Body of pancreas (tissue), 4 donors: Measurements from ENCODE around the gene LTBR.
A peak's percentile ranks its signal among the peaks of the same experiment; 100 is the strongest.

ENCODE experiments used
- POLR2A ChIP-seq, 3 donors: fragments of 450-650 bp; IDR thresholded peaks; one replicate each; pipeline ENCODE4 v1.6.1; 2016; ENCODE audit warnings: antibody characterized with exemption in 3 of 3, mild to moderate bottlenecking in 2 of 3
- TF ChIP-seq, protein P1 (sequence below), 7 experiments: fragments of 450-650 bp in 4 of 7; fragments of 200-600 bp in 3 of 7; sonication (generic) in 3 of 7; IDR thresholded peaks; one replicate each; pipeline ENCODE4 v1.5.1; 2016 to 2019; ENCODE audit warnings: antibody characterized with exemption in 7 of 7

DNA sequence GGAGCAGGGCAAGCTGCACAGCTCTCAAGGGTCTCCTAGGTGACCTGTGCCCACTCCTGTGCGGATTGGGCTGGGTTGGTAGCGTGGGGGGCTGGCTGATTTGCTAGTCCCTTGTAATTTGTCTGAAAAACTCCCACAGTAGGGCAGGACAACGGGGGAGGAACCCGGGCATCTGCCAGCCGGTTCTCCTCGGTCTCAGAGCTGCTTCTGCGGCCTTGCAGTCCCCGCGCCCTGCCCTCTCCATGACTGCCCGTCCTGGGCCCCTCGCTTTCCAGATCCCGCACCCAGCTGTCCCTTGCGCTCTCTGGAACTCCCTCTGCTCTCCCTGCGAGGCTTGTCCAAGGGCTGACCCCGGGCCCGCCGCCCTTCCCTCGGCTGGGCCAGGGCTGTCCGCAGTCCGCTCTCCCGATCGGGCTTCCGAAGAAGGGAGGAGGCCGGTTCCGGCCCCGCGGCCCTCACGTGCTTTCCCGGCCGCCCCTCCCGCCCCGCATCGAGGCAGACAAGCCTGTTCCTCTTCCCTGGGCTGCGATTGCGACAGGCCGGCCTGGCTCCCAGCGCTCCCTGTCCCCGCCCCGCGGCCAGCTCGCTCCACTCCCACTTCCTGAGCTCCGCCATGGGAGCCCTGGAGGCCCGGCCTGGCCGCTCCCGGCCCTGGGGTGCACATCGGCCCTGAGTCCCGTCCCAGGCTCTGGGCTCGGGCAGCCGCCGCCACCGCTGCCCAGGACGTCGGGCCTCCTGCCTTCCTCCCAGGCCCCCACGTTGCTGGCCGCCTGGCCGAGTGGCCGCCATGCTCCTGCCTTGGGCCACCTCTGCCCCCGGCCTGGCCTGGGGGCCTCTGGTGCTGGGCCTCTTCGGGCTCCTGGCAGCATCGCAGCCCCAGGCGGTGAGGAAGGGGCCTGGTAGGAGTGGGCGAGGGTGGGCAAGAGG, at the start of gene LTBR:
- TF ChIP-seq, protein P1, sequence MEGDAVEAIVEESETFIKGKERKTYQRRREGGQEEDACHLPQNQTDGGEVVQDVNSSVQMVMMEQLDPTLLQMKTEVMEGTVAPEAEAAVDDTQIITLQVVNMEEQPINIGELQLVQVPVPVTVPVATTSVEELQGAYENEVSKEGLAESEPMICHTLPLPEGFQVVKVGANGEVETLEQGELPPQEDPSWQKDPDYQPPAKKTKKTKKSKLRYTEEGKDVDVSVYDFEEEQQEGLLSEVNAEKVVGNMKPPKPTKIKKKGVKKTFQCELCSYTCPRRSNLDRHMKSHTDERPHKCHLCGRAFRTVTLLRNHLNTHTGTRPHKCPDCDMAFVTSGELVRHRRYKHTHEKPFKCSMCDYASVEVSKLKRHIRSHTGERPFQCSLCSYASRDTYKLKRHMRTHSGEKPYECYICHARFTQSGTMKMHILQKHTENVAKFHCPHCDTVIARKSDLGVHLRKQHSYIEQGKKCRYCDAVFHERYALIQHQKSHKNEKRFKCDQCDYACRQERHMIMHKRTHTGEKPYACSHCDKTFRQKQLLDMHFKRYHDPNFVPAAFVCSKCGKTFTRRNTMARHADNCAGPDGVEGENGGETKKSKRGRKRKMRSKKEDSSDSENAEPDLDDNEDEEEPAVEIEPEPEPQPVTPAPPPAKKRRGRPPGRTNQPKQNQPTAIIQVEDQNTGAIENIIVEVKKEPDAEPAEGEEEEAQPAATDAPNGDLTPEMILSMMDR (IDR thresholded peaks at IDR 0.05), result peak in 2 of 7 experiments; percentile 38 to 45
- TF ChIP-seq POLR2A (IDR thresholded peaks at IDR 0.05), result peak; percentile 73 to 89 (median 85)
